Measurements from ENCODE around the gene SLC34A1. TPM values are rescaled to one million over a fixed set of nuclear protein-coding genes. Genes with fewer than 3 reads are reported as not detected.

Gene SLC34A1
- total RNA-seq, 1 donor from 2014 or later, result not detected

GRCh38 chr5:177388521-177389052, 4.4 kb downstream of the SLC34A1 start:
- DNase-seq, result no peak

DNA sequence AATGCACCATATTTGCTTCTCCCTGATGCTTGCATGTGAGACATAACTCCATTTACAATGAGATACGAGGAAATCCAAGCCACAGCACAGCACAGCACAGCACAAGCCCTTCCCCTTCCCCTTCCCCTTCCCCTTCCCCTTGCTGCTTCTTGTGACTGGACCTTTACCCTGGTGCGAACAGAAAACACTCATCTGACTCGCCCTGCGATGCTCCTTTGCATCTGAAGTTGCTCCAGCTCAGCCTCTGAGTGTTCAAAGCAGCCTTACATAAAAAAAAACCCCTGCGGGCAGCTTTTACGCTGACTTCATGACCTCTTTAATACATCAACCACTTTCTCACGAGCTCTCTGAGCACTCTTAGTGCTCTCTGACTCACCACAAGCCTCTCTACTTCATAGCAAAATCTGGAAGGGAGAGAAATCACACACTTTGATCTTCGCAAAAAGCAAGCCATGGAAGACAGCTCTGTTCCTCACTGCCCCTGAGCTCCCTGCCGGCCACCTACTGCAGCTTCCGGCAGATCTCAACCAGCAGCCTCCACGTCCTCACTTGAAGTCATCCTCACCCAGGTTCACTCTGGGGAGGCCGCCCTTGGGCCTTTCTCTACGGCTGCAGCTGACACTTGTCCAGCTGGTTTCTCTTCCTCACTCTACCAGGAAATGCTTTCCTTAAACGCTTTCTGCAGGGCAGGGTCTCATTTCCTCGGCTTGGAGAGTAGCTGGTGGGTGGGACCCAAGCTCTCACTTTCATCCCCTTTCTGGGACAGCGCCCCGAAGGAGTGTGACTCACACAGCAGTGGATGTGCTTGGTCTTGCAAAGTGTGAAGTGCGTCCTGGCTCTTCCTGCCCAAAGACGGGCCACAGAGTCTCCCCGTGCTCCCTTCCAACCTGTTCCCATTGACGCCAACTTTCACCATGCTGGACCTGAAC, 5.3 kb downstream of the SLC34A1 start:
- peak; percentile 66 for DNase-seq

DNA sequence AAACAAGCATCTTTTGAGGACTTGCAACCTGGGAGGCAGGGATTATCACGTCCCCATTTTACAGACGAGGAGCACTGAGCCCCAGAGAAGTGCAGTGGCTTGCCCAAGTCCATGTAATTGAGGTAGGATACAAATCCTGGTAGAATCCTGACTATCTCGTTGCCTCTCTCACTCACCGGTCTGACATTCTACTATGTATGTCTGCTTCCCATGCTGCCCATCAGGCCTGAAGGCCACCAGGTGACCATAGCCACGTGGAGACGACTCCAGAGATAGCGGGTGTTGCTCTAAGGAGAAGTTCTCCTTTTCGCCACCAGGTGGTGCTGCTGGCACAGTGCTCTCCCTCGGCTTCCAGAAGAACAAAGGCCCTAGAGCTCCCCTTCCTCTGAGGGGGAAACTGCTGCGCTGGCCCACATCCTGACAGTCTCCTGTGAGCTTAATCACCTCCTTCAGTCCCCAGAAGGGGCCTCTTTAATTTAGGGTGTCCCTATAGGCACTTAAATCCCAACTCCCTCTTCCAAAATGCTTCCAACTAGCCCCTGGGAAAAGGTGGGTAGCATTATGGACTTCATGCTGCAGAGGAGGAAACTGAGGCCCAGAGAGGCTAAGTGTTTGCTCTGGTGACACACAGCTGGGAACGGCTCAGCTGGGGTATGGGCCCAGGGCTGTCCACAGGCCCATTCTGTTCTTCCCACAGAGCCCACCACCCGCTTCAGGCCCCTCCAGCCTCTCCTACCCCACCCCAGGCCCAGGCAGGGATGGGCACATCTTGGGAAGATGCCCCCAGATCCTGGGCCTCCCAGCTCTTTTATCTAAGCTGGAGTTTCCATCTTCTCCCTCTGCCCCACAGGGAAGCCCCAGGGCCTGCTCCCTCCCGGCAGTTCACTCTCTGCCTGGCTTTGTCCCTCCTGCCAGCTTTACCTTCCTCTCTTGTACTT, 6.4 kb downstream of the SLC34A1 start:
- peak; percentile 94 for DNase-seq

GRCh38 chr5:177392765-177393164, 8.5 kb downstream of the SLC34A1 start:
- DNase-seq, result no peak

DNA sequence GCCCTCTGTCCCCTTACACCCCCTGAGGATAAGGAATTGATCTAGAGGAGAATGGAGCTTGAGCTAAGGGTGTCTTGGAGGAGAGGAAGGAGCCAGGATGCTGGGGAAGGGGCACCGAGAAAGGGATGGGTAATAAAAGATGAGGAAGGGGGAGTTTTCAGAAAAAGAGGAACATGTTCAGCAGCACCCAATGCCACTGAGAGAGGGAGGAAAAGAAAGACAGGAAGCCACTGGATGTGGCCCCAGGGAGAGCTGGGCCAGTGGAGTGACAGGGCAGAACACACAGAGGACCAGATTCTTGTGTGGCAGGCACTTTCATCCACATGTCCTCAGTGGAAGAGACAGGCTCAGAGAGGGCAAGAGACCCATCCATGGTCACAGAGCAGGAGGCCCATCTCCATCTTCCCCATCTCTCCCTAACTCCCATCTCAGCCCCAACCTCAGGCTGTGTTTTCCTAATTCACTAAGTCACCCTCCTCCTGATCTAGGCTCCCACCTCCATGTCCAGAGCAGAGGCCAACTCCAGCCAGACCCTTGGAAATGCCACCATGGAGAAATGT, 9.1 kb downstream of the SLC34A1 start:
- DNase-seq, result no peak

DNA sequence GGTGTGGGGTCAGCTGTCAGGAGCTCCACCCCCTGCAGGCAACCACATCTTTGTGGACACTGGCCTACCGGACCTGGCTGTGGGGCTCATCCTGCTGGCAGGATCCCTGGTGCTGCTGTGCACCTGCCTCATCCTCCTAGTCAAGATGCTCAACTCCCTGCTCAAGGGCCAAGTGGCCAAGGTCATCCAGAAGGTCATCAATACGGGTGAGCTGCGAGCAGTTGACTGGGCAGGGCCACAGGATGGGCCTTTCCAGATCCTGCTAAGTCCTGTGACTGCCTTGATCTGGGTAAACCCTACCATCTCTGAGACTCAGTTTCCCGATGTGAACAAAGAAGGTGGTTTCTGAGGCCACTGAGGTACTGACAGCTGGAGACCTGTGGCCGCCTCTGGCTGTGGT, 9.8 kb downstream of the SLC34A1 start:
- DNase-seq, result no peak

DNA sequence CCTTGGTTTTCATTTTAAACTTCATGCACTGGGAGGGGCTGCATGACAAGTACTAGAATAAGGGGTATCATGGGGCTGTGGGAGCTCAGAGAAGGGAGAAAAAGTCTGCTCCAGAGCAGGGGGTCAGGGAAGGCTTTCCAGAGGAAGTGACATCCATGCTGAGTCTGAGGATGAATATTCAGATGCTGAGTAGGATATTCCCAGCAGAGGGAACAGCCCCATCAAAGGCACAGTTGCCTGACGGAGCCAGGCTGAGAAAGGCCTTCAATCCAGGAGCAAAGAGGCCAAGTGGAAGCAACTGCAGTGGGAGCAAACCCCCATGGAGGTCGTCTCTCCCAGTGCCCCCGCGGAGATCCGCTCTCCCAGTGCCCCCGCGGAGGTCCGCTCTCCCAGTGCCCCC, 11.8 kb downstream of the SLC34A1 start:
- DNase-seq, result no peak

DNA sequence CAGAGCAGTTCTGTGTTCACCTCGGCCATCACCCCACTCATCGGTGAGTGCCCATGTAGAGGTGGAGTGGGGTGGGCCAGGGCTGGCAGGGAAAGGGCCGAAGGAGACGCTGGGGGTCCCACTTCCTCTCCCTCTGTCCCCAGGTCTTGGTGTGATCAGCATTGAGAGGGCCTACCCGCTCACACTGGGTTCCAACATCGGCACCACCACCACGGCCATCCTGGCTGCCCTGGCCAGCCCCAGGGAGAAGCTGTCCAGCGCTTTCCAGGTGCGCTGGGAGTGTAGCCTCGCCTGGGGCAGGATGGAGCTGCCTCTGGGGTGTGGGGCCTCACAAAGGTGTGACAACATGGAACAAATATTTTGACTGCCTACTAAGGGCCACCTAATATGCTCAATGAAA, 12.6 kb downstream of the SLC34A1 start:
- no peak for DNase-seq

DNA sequence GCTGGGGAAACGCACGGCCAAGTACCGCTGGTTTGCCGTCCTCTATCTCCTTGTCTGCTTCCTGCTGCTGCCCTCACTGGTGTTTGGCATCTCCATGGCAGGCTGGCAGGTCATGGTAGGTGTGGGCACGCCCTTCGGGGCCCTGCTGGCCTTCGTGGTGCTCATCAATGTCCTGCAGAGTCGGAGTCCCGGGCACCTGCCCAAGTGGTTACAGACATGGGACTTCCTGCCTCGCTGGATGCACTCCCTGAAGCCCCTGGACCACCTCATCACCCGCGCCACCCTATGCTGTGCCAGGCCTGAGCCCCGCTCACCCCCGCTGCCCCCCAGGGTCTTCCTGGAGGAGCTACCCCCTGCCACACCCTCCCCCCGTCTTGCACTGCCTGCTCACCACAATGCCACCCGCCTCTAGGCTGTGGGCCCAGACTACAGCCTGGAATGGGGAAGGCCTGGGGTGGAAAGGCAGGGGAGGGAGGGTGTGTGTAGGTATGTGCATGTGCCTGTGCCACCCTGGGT, 13.7 kb downstream of the SLC34A1 start:
- no peak for DNase-seq

- peak; percentile 68 for DNase-seq
Measured at GRCh38 chr5:177399997-177400868, 16.0 kb downstream of the SLC34A1 start, which contains the start of gene PFN3. PFN3 (minus strand) TSS chr5:177400661; CDS start chr5:177400576, 85 bp downstream.

DNA sequence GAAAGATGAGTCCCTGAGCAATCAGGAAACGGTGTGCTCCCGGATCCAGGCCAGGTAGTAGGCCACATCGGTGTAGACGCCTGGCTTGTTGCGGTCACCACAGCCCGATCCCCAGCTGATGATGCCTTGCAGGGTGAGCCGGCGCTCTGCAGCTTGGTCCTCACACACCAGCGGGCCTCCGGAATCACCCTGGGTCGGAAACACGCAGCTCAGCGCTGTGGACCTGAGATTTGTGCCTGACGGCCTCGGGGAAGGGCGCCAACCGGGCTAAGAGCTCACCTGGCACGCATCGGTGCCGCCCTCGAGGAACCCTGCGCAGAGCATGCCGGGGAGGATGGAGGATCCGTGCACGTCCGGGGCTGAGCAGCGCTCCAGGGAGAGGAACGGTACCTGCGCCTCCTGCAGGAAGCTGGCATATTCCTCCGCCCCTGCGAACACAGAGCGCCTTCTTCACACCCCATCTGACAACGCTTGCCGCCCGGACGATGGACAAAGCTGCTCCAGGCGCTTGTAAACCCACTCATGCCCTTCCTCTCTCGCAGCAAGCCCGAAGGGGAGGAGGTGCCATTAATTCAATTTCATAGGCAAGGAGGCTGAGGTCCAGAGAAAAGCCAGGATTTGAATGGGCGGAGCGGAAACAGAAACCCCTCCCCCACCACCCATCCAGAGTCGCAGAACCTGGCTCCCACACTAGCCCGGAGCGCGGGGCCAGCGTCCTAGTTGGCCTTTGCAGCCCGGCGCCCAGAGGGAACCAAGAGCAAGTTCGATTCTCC, 18.2 kb downstream of the SLC34A1 start:
- DNase-seq, result peak; percentile 65

DNA sequence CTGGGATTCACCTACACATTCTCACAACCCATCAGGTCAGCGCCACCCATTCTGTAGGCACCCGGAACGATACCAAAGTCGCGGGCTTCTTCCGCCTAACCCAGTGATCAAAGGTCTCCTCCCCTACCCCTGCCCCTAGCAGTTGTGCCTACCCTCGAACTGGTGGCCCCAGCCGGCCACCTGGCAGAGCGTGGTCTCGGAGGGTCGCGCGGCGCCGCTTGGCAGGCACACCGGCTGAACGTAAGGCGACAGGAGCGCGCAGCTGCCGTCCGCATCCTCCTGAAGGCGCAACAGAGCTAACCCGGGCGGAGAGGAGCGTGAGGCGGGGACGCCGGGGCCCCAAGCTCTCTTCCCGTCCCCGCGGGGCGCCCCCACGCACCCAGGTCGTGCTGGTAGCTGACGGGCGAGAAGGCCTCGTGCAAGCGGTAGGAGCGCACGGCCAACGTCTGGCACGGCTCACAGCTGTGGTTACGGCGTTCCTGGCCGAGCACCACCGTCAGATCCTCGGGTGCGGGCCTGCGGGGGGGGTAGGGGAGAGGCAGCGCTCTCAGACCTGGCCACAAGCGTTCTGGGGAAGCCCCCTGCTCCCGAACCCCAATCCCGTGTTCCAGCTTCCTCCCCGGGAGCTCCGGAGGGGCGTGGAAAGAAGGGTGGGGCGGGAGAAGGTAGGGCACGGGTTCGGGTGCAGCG, 19.0 kb downstream of the SLC34A1 start:
- no peak for DNase-seq

DNA sequence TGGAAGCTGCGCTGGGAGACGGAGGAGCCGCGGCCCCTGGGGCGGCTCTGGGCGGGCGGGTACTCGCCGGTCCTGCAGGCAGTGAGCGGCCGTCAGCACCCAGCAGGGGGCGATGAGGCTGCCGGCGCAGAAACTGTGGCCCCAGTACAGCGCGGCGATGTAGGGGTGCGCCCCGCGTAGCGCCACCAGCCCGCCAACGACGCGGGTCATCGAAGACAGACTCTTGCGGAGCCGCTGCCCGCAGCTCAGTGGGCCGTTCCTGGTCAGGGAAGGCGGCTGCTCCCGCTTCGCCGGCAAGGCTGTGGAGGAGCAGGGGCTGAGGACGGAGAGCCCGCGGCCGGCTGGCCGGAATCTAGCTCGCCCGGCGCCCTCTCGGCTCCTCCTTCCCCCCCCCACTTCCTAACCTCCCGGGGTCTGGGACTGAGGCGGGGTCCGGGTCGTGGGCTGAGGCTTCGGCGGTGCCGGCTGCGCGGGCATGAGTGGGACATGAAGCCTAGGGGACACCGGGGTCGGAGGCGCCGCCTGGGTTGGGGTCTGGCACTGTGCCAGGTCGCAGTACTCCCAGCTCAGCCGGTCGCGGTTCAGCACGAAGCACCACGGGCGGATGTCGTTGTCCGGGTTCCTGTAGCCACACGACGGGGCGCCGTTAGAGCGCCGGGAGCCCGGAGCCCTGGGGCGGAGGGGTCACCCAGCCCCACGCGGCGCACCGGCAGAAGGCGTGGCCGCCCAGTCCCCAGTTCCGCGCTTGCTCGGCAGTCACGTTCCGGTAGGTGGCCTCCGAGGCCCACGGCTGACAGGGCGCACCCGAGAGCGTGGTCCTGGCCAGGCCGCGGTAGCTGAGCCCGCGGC, 19.8 kb downstream of the SLC34A1 start:
- peak; percentile 85 for DNase-seq

DNA sequence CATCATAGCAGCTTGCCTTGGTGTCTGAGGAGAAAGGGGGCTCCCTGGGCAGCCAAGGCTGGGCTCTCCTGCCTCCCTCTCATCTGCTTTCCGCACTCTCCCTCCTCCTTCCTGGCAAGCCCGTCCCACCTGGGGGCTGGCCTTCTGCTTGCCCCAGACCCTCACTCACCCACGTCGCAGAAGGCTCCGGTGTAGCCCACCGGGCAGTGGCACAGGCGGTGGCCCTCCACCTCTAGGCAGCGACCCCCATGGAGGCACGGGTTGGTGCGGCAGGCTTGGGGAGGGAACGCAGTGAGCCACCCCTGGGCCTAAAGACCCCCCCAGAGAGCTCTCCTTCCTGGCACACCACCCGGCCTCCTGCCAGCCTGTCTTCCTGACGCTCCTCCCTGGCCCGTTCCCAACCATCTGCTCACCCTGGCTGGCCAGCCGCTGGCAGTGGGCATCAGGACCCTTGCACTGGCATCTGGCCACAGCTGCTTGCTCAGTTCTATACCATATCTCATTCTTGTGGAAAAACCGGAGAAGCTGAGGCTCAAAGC, 20.5 kb downstream of the SLC34A1 start:
- DNase-seq, result peak; percentile 73

- DNase-seq, result no peak
Measured at GRCh38 chr5:177405312-177405711, 21.1 kb downstream of the SLC34A1 start.

DNA sequence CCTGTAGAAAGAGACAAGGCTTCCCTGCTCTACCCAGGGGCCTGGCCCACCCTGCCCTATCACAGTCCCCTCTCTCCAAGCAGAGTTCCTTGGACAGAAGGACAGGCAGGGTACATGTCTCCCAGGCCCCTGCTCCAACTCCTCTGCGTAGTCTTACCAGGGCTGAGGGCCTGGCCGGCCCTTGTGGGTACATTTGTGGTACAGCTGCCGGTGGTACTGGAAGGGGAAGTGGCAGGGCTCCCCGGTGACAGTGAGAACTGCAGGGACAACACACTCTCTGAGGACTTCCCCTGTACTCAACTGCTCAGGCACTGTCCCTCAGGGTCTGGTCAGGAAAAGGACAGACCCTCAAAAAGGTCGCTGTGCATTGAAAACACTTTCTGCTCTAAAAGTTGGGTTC, 21.6 kb downstream of the SLC34A1 start:
- DNase-seq, result no peak

GRCh38 chr5:177409043-177409801, 25.0 kb downstream of the SLC34A1 start, which contains the start of gene F12:
F12 (minus strand) TSS chr5:177409564; CDS start chr5:177409527, 37 bp downstream.
- no peak for DNase-seq

All from tongue (tissue), 2 donors.